HepG2 (cell line): ENCODE measurements around the gene ZNF513. TPM values are rescaled to one million over a fixed set of nuclear protein-coding genes. Genes with fewer than 3 reads are reported as not detected.
A peak's percentile ranks its signal among the peaks of the same experiment; 100 is the strongest.

Source experiments
- AFF4 ChIP-seq: sonication (generic); formaldehyde crosslinking; IDR thresholded peaks from 2 replicates; pipeline ENCODE4 v1.4.0; 2020; ENCODE audit warnings: missing genetic modification reagents
- ATAD3A ChIP-seq: sonication (generic); formaldehyde crosslinking; IDR thresholded peaks from 2 replicates; pipeline ENCODE4 v1.4.0; 2020; ENCODE audit warnings: missing genetic modification reagents
- BRF2 ChIP-seq: sonication (generic); formaldehyde crosslinking; IDR thresholded peaks from 2 replicates; pipeline ENCODE4 v1.8.1; 2022; ENCODE audit warnings: mild to moderate bottlenecking, missing genetic modification reagents
- CSRNP1 ChIP-seq: sonication (generic); formaldehyde crosslinking; IDR thresholded peaks from 2 replicates; pipeline ENCODE4 v1.8.1; 2023; ENCODE audit warnings: mild to moderate bottlenecking, missing genetic modification reagents
- DBP ChIP-seq: sonication (generic); formaldehyde crosslinking; IDR thresholded peaks from 2 replicates; pipeline ENCODE4 v1.4.0; 2020; ENCODE audit warnings: missing genetic modification reagents; ENCODE audit errors: not compliant biosample characterization
- DRAP1 ChIP-seq: IDR thresholded peaks from 2 replicates; pipeline ENCODE4 v1.6.1; 2016; ENCODE audit warnings: missing genetic modification reagents, missing compliant biosample characterization
- E2F1 ChIP-seq: sonication (generic); formaldehyde crosslinking; IDR thresholded peaks from 2 replicates; pipeline ENCODE4 v1.5.0; 2020; ENCODE audit warnings: missing genetic modification reagents
- HIVEP1 ChIP-seq: sonication (generic); formaldehyde crosslinking; IDR thresholded peaks from 2 replicates; pipeline ENCODE4 v1.4.0; 2020; ENCODE audit warnings: mild to moderate bottlenecking, missing genetic modification reagents
- POLR2A ChIP-seq, 2 experiments: IDR thresholded peaks; 2 replicates each; pipeline ENCODE4 v1.6.1; 2011; ENCODE audit warnings: low read depth in 2 of 2, low read length in 2 of 2, mild to moderate bottlenecking in 1 of 2, moderate library complexity in 1 of 2; ENCODE audit not compliant: insufficient read depth in 1 of 2
- PRDM10 ChIP-seq: sonication (generic); formaldehyde crosslinking; IDR thresholded peaks from 2 replicates; pipeline ENCODE4 v1.4.0; 2020; ENCODE audit warnings: low read depth, missing genetic modification reagents
- SATB2 ChIP-seq: sonication (generic); formaldehyde crosslinking; IDR thresholded peaks from 2 replicates; pipeline ENCODE4 v1.5.0; 2020; ENCODE audit warnings: missing genetic modification reagents
- SRF ChIP-seq: IDR thresholded peaks from 2 replicates; pipeline ENCODE4 v1.6.1; 2011; ENCODE audit warnings: mild to moderate bottlenecking, low read depth, low read length, moderate library complexity
- THAP11 ChIP-seq: IDR thresholded peaks from 2 replicates; pipeline ENCODE4 v1.6.1; 2016; ENCODE audit warnings: missing biosample characterization, missing genetic modification reagents
- ZFP1 ChIP-seq: IDR thresholded peaks from 2 replicates; pipeline ENCODE4 v1.6.1; 2016
- ZFP36L2 ChIP-seq: sonication (generic); formaldehyde crosslinking; IDR thresholded peaks from 2 replicates; pipeline ENCODE4 v1.4.0; 2020; ENCODE audit warnings: missing genetic modification reagents
- ZNF564 ChIP-seq: sonication (generic); formaldehyde crosslinking; IDR thresholded peaks from 2 replicates; pipeline ENCODE4 v1.8.1; 2023; ENCODE audit warnings: mild to moderate bottlenecking, missing genetic modification reagents
- polyA plus RNA-seq, 8 experiments: library from polyadenylated mRNA; depleted of rRNA in 3 of 8; stranded (reverse) in 7 of 8; unstranded in 1 of 8; fragments of >200 nt; fragmentation: Illumina TruSeq in 4 of 8; extraction: Trizol in 4 of 8; gene quantifications; 2 replicates each; pipeline versions ENCODE4 v1.2.1 to v1.2.3, GENCODE V29; 2011 to 2016; ENCODE audit warnings: low read depth in 4 of 8, missing spikeins in 1 of 8, mixed read lengths in 1 of 8; ENCODE audit not compliant: insufficient read depth in 1 of 8
- total RNA-seq, 5 experiments: library from RNA; depleted of rRNA; stranded (reverse); fragments of >200 nt; fragmentation: Illumina TruSeq; extraction: Trizol; gene quantifications; 2 replicates each; pipeline ENCODE4 v1.2.3, GENCODE V29; 2016; ENCODE audit warnings: low read depth in 1 of 5

ZNF513 gene
- total and polyA plus RNA-seq, 2 of the 13 experiments (the other 11 are each of a cell fraction or from before 2014, with no cell fraction given): 4.9 to 6.3 TPM

GRCh38 chr2:27356382-27357181, 24.0 kb downstream of the ZNF513 start, which contains the start of gene GTF3C2 (continued):
- no peak for TF ChIP-seq DBP (CRISPR knock-in tag)
- peak; percentile 58 to 60 for TF ChIP-seq POLR2A (IDR thresholded peaks at IDR 0.05; ENCODE audit: insufficient read depth in 1 of 2, low read depth in 2 of 2, low read length in 2 of 2)
- peak; percentile 62; the same call in 1 of the 2 replicates for TF ChIP-seq ZFP1
- peak; percentile 86; the same call in 1 of the 2 replicates for TF ChIP-seq ZFP36L2 (CRISPR knock-in tag)
- peak; percentile 97 for TF ChIP-seq CSRNP1 (CRISPR knock-in tag)
- TF ChIP-seq HIVEP1 (CRISPR knock-in tag): no peak; the same call in none of the 2 replicates
- TF ChIP-seq E2F1 (CRISPR knock-in tag): peak; percentile 63
- TF ChIP-seq DRAP1 (CRISPR knock-in tag): peak; percentile 79
- TF ChIP-seq AFF4 (CRISPR knock-in tag): peak; percentile 86
- TF ChIP-seq SRF: no peak; the same call in none of the 2 replicates
- TF ChIP-seq ZNF564 (CRISPR knock-in tag): peak; percentile 64
- TF ChIP-seq PRDM10 (CRISPR knock-in tag): peak; percentile 96
- peak; percentile 74; the same call in 1 of the 2 replicates for TF ChIP-seq BRF2
- TF ChIP-seq THAP11 (CRISPR knock-in tag): peak; percentile 96
- no peak for TF ChIP-seq ATAD3A
- TF ChIP-seq SATB2 (CRISPR knock-in tag): peak; percentile 69; the same call in 1 of the 2 replicates
